H1 (cell line): ENCODE measurements around the gene ENDOD1. TPM values are rescaled to one million over a fixed set of nuclear protein-coding genes. Genes with fewer than 3 reads are reported as not detected.

Source experiments
- CTCF ChIA-PET: fragments of 300-600 bp; sonication (Branson Sonifier 250); formaldehyde crosslinking; loops from one replicate; lab custom pipeline; 2021; ENCODE audit not compliant: partially characterized antibody; lab: Charles Lee
- POLR2A ChIA-PET: fragments of 300-600 bp; sonication (Branson Sonifier 250); formaldehyde crosslinking; loops from one replicate; lab custom pipeline; 2021; ENCODE audit warnings: inconsistent platforms; ENCODE audit not compliant: partially characterized antibody; lab: Charles Lee
- DNase-seq, 2 experiments: peaks; one replicate each; pipeline versions ENCODE4 v3.0.0 to v3.0.0-alpha.2; 2010 to 2022; ENCODE audit warnings: low spot score in 2 of 2, low read depth in 1 of 2, mixed read lengths in 1 of 2
- FAIRE-seq: peaks from 2 replicates; lab custom pipeline; 2011; peaks lifted over from hg19 to GRCh38; lab: Jason Lieb, UNC
- H2AFZ ChIP-seq: 2 replicates; pipeline ENCODE4 v1.8.1; 2012; ENCODE audit warnings: low read length, inconsistent platforms
- H2AK5ac ChIP-seq: 2 replicates; pipeline ENCODE4 v1.6.1; 2013; ENCODE audit warnings: low read depth, low read length
- H2BK120ac ChIP-seq: replicated peaks from 2 replicates; pipeline ENCODE3; 2013; ENCODE audit warnings: low read depth, low read length, inconsistent platforms
- H2BK12ac ChIP-seq: 2 replicates; pipeline ENCODE4 v1.6.1; 2013; ENCODE audit warnings: low read depth, low read length
- H2BK15ac ChIP-seq: 2 replicates; pipeline ENCODE4 v1.6.1; 2013; ENCODE audit warnings: low read length
- H2BK20ac ChIP-seq: 2 replicates; pipeline ENCODE4 v1.6.1; 2013; ENCODE audit warnings: low read length
- H2BK5ac ChIP-seq: 2 replicates; pipeline ENCODE4 v1.6.1; 2013; ENCODE audit warnings: low read depth, low read length
- H3K14ac ChIP-seq: 2 replicates; pipeline ENCODE4 v1.6.1; 2013; ENCODE audit warnings: inconsistent platforms; ENCODE audit not compliant: insufficient read length
- H3K18ac ChIP-seq: 2 replicates; pipeline ENCODE4 v1.6.1; 2013; ENCODE audit warnings: low read length; ENCODE audit errors: extremely low read depth
- H3K23ac ChIP-seq: 2 replicates; pipeline ENCODE4 v1.6.1; 2013; ENCODE audit warnings: inconsistent platforms; ENCODE audit not compliant: insufficient read length
- H3K23me2 ChIP-seq: 2 replicates; pipeline ENCODE4 v1.6.1; 2013; ENCODE audit warnings: low read depth, low read length
- H3K27ac ChIP-seq: 2 replicates; pipeline ENCODE4 v1.6.1; 2011; ENCODE audit warnings: low read depth, low read length, inconsistent platforms
- H3K27me3 ChIP-seq, 4 experiments: replicated peaks in 1 of 4; 1 replicate in 1 of 4; 2 replicates in 3 of 4; pipeline versions ENCODE4 v1.6.1 to v1.8.1; 2011 to 2013; ENCODE audit warnings: low read length in 3 of 4, mild to moderate bottlenecking in 3 of 4, inconsistent platforms in 2 of 4, mixed read lengths in 2 of 4, moderate library complexity in 1 of 4; ENCODE audit not compliant: control insufficient read depth in 3 of 4, insufficient read depth in 3 of 4; ENCODE audit errors: extremely low read depth in 1 of 4
- H3K36me3 ChIP-seq, 4 experiments: 2 replicates each; pipeline versions ENCODE4 v1.6.1 to v1.8.1; 2011 to 2013; ENCODE audit warnings: mild to moderate bottlenecking in 4 of 4, low read length in 3 of 4, moderate library complexity in 2 of 4, control low read depth in 1 of 4, inconsistent platforms in 1 of 4; ENCODE audit not compliant: insufficient read depth in 4 of 4, control insufficient read depth in 2 of 4
- H3K4ac ChIP-seq: replicated peaks from 2 replicates; pipeline ENCODE3; 2013; ENCODE audit warnings: low read length, low read depth, mixed read lengths, inconsistent platforms; ENCODE audit not compliant: insufficient read length
- H3K4me1 ChIP-seq, 4 experiments: replicated peaks in 1 of 4; 1 replicate in 1 of 4; 2 replicates in 3 of 4; pipeline versions ENCODE4 v1.6.1 to v1.8.1; 2011 to 2013; ENCODE audit warnings: low read length in 3 of 4, inconsistent platforms in 2 of 4, mixed read lengths in 1 of 4; ENCODE audit not compliant: insufficient read depth in 4 of 4, control insufficient read depth in 3 of 4
- H3K4me2 ChIP-seq, 2 experiments: 2 replicates each; pipeline versions ENCODE4 v1.6.1 to v1.8.1; 2011 to 2013; ENCODE audit warnings: low read depth in 2 of 2, low read length in 2 of 2, control low read depth in 1 of 2, inconsistent platforms in 1 of 2, mild to moderate bottlenecking in 1 of 2; ENCODE audit not compliant: insufficient read depth in 1 of 2
- H3K4me3 ChIP-seq, 4 experiments: fragments of 200-600, 300-600 bp in 1 of 4; sonication (generic), shearing (Covaris generic), sonication (Bioruptor Twin) in 1 of 4; 2 replicates each; pipeline versions ENCODE4 v1.5.1 to v1.8.1; 2011 to 2016; ENCODE audit warnings: low read length in 4 of 4, low read depth in 3 of 4, control low read depth in 2 of 4, inconsistent platforms in 2 of 4, mild to moderate bottlenecking in 2 of 4, mixed read lengths in 1 of 4, moderate library complexity in 1 of 4; ENCODE audit not compliant: insufficient read depth in 2 of 4; ENCODE audit errors: extremely low read depth in 1 of 4
- H3K56ac ChIP-seq: replicated peaks from 2 replicates; pipeline ENCODE3; 2013; ENCODE audit warnings: low read depth, mild to moderate bottlenecking, mixed read lengths, low read length, inconsistent platforms; ENCODE audit not compliant: insufficient read length
- H3K79me1 ChIP-seq: 2 replicates; pipeline ENCODE4 v1.6.1; 2013; ENCODE audit warnings: low read depth, low read length, control low read depth
- H3K79me2 ChIP-seq, 2 experiments: 2 replicates each; pipeline versions ENCODE4 v1.6.1 to v1.8.1; 2012 to 2013; ENCODE audit warnings: low read length in 2 of 2, mild to moderate bottlenecking in 2 of 2, inconsistent platforms in 1 of 2; ENCODE audit not compliant: insufficient read depth in 2 of 2, control insufficient read depth in 1 of 2
- H3K9ac ChIP-seq, 4 experiments: replicated peaks in 1 of 4; 1 replicate in 1 of 4; 2 replicates in 3 of 4; pipeline versions ENCODE4 v1.6.1 to v1.8.1; 2011 to 2013; ENCODE audit warnings: low read depth in 3 of 4, low read length in 3 of 4, control low read depth in 2 of 4, mild to moderate bottlenecking in 2 of 4, moderate library complexity in 2 of 4, inconsistent platforms in 1 of 4; ENCODE audit errors: extremely low read depth in 1 of 4
- H3K9me3 ChIP-seq, 2 experiments: 2 replicates each; pipeline versions ENCODE4 v1.6.1 to v1.8.1; 2012 to 2013; ENCODE audit warnings: mild to moderate bottlenecking in 2 of 2, moderate library complexity in 2 of 2, control low read depth in 1 of 2, inconsistent platforms in 1 of 2, low read depth in 1 of 2, low read length in 1 of 2, mixed read lengths in 1 of 2; ENCODE audit not compliant: insufficient read depth in 2 of 2
- H4K20me1 ChIP-seq, 2 experiments: replicated peaks in 1 of 2; 2 replicates each; pipeline versions ENCODE3 to v1.8.1; 2011 to 2013; ENCODE audit warnings: inconsistent platforms in 2 of 2, low read length in 2 of 2, mild to moderate bottlenecking in 1 of 2; ENCODE audit not compliant: insufficient read depth in 2 of 2, control insufficient read depth in 1 of 2
- H4K5ac ChIP-seq: 2 replicates; pipeline ENCODE4 v1.6.1; 2013; ENCODE audit warnings: low read length, low read depth, mixed read lengths, inconsistent platforms; ENCODE audit not compliant: insufficient read length
- H4K8ac ChIP-seq: 2 replicates; pipeline ENCODE4 v1.8.0; 2013; ENCODE audit warnings: mild to moderate bottlenecking, moderate library complexity, low read length, inconsistent platforms; ENCODE audit not compliant: insufficient read depth; ENCODE audit errors: extremely low read depth
- H4K91ac ChIP-seq: replicated peaks from 2 replicates; pipeline ENCODE3; 2013; ENCODE audit warnings: low read length, mixed read lengths, inconsistent platforms; ENCODE audit not compliant: insufficient read length
- BACH1 ChIP-seq: IDR thresholded peaks from 2 replicates; pipeline ENCODE4 v1.6.1; 2012; ENCODE audit warnings: low read length, improper control_type of control experiment
- CHD1 ChIP-seq: IDR thresholded peaks from 2 replicates; pipeline ENCODE4 v1.6.1; 2012; ENCODE audit warnings: low read depth, low read length, improper control_type of control experiment
- EGR1 ChIP-seq: IDR thresholded peaks from 2 replicates; pipeline ENCODE4 v1.6.1; 2011; ENCODE audit warnings: low read depth, low read length, borderline replicate concordance
- KDM5A ChIP-seq: fragments of 200-600 bp; IDR thresholded peaks from 2 replicates; pipeline ENCODE4 v1.7.1; 2012; ENCODE audit warnings: mild to moderate bottlenecking, low read length, inconsistent platforms, mixed read lengths
- MAFK ChIP-seq: IDR thresholded peaks from 2 replicates; pipeline ENCODE4 v1.6.1; 2012; ENCODE audit warnings: low read depth, mild to moderate bottlenecking, improper control_type of control experiment, low read length
- NRF1 ChIP-seq: IDR thresholded peaks from 2 replicates; pipeline ENCODE4 v1.6.1; 2011; ENCODE audit warnings: mild to moderate bottlenecking, low read depth, low read length, improper control_type of control experiment
- PHF8 ChIP-seq: fragments of 200-600 bp; sonication (generic); conservative IDR thresholded peaks from 2 replicates; pipeline ENCODE4 v1.7.1; 2012; ENCODE audit warnings: low read depth, mild to moderate bottlenecking, inconsistent platforms, low read length, moderate library complexity
- POLR2AphosphoS5 ChIP-seq: IDR thresholded peaks from 2 replicates; pipeline ENCODE4 v1.6.1; 2011; ENCODE audit warnings: low read depth, low read length
- RBBP5 ChIP-seq: IDR thresholded peaks from 2 replicates; pipeline ENCODE4 v1.7.1; 2012; ENCODE audit warnings: low read depth, mild to moderate bottlenecking, inconsistent platforms, low read length, moderate library complexity, borderline replicate concordance
- SIX5 ChIP-seq: IDR thresholded peaks from 2 replicates; pipeline ENCODE4 v1.6.1; 2011; ENCODE audit warnings: mild to moderate bottlenecking, low read depth, low read length
- TAF1 ChIP-seq: IDR thresholded peaks from 2 replicates; pipeline ENCODE4 v1.6.1; 2011; ENCODE audit warnings: mild to moderate bottlenecking, low read depth, low read length
- WGBS, 2 experiments: shearing (Covaris generic) in 1 of 2; methylation state at CpG; one replicate each; pipeline versions ENCODE4 v1.1.6 to v1.1.7; 2013 to 2015; ENCODE audit warnings: low lambda C conversion rate in 2 of 2, mixed read lengths in 2 of 2, inconsistent platforms in 1 of 2, low coverage in 1 of 2, missing lambda C conversion rate in 1 of 2; ENCODE audit not compliant: insufficient replicate concordance in 2 of 2, insufficient coverage in 1 of 2, insufficient read length in 1 of 2; ENCODE audit errors: extremely low coverage in 1 of 2, missing lambda C conversion rate in 1 of 2; 5-methylcytosine and 5-hydroxymethylcytosine counted together
- polyA plus RNA-seq, 7 experiments: library from polyadenylated mRNA; depleted of rRNA in 3 of 7; stranded (reverse) in 5 of 7; unstranded in 2 of 7; fragments of >200 nt in 5 of 7; fragments of 200-250 nt in 2 of 7; gene quantifications; 1 replicate in 5 of 7; 2 replicates in 1 of 7; 4 replicates in 1 of 7; pipeline versions ENCODE4 v1.2.1 to v1.2.3, GENCODE V29; 2011 to 2013; ENCODE audit warnings: missing spikeins in 2 of 7, mixed read lengths in 2 of 7
- total RNA-seq: library from RNA; stranded (reverse); fragmentation: NEBNext Ultra II Directional; extraction: Animal tissue kit (Norgen Biotek cat#: 25700); gene quantifications from 2 replicates; pipeline ENCODE4 v1.2.1, GENCODE V29; 2021

ENDOD1 gene
- total and polyA plus RNA-seq, 2 of the 8 experiments (the other 6 are each of a cell fraction or from before 2014, with no cell fraction given): 1.2 to 2.5 TPM

GRCh38 chr11:95161248-95161647 is 71.6 kb downstream of the ENDOD1 start:
- H3K79me1 ChIP-seq: no peaks in the 10 kb centered on the region
- H3K23me2 ChIP-seq: no peaks in the 10 kb centered on the region
- ChIA-PET CTCF (interaction anchor here (0.7 to 17.5 kb wide), 7 partner anchors 9 to 603 kb away, joined by 3 to 407 read pairs (median 5); no protein-coding TSS in a partner anchor), POLR2A (interaction anchor here (1.0 kb wide), 1 partner anchor 13 kb away, joined by 3 read pairs; no protein-coding TSS in a partner anchor)
- no peak overlapping the region; the same call in 1 of the 2 replicates for H2BK20ac ChIP-seq
- H3K4me2 ChIP-seq: no peak overlapping the region
- H2BK15ac ChIP-seq: no peak overlapping the region
- no peaks in the 10 kb centered on the region for H3K4me1 ChIP-seq
- no peak for FAIRE-seq
- H2BK5ac ChIP-seq: no peak overlapping the region
- H3K27ac ChIP-seq: no peak overlapping the region
- H4K91ac ChIP-seq: no peak overlapping the region
- TF ChIP-seq NRF1 (no peak), PHF8 (no peak), BACH1 (no peak), CHD1 (no peak), RBBP5 (no peak), POLR2AphosphoS5 (no peak), EGR1 (no peak), TAF1 (no peak), KDM5A (no peak), MAFK (no peak), SIX5 (no peak)
- H4K8ac ChIP-seq: no peak overlapping the region
- no peaks in the 10 kb centered on the region for H3K79me2 ChIP-seq
- H2BK120ac ChIP-seq: no peak overlapping the region
- H3K14ac ChIP-seq: no peak overlapping the region
- no peak overlapping the region for H3K56ac ChIP-seq
- no peaks in the 10 kb centered on the region for H3K27me3 ChIP-seq
- DNase-seq: no peak
- no peak overlapping the region for H3K4me3 ChIP-seq
- no peak overlapping the region for H2AFZ ChIP-seq
- no peak overlapping the region for H2AK5ac ChIP-seq
- no peak overlapping the region for H3K4ac ChIP-seq
- no peak overlapping the region for H2BK12ac ChIP-seq
- H3K18ac ChIP-seq: no peak overlapping the region
- H3K36me3 ChIP-seq: no peaks in the 10 kb centered on the region
- 100% methylated on average over 1 of the region's 1 CpG; no CpG with 5 or more reads in 1 of the 2 experiments for WGBS, 2 experiments
- H3K9ac ChIP-seq: no peak overlapping the region
- H3K9me3 ChIP-seq: no peaks in the 10 kb centered on the region; a peak in 1 of 4 replicates
- no peak overlapping the region for H3K23ac ChIP-seq
- no peaks in the 10 kb centered on the region for H4K20me1 ChIP-seq
- no peak overlapping the region for H4K5ac ChIP-seq
